ENCODE data around the gene EPS8.

DNA sequence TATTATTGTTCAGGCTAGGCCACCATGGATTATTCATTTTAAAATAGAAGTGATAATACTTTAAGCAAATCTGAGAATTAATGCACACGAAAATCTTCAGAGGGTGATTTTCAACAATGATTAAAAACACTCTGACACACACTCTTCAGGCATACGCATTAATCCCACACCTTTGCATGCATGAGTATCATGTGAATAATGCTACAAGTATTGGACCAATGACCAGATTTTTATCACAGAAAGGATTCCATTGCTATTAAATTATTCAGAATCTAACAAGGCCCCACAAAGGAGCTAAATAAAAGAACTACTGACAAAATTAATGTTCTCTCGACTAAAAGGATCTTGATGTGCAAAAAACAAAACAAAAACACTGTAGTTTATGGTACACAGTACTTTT, 11.1 kb downstream of the EPS8 start:
- TF ChIP-seq CTCF (IDR thresholded peaks at IDR 0.05) (no peak), POLR2A (IDR thresholded peaks at IDR 0.05) (no peak)

Data from lower leg skin (tissue), 3 donors.